GM19351 (cell line): Measurements from ENCODE around the gene AVPR2.

Experiments used
- ATAC-seq: cut with Tn5 transposase; IDR thresholded peaks from one replicate; pipeline ENCODE4 v1.9.1; 2021; ENCODE audit warnings: mild to moderate bottlenecking, moderate library complexity; ENCODE audit not compliant: unreplicated experiment

AVPR2 gene

DNA sequence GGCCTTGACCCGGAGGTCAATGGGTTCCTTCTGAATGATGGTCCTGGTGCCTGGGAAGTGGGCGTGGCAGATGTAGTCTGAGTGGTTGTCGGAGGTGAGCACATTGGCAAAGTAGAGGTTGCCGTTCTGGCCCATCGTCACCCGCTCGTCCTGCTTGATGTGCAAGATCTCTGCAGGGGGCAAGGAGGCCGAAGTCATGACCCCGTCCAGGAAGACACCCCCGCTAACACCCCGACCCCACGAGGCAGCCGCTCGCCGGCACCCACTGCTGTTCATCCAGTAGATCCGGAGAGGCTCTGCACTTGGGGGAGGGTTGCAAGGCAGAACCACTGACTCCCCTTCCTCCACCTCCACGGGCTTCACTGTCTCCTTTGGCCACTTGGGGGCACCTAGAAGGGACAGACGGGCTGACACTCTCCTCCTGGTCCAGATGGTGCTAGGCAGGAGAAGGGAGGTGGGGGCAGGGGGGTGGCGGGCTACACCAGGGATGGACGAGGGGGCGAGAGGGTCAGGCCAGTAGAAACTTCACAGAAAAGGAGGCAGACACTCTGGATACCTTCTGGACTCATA lies 33.6 kb upstream of the AVPR2 start:
- no peak for ATAC-seq

DNA sequence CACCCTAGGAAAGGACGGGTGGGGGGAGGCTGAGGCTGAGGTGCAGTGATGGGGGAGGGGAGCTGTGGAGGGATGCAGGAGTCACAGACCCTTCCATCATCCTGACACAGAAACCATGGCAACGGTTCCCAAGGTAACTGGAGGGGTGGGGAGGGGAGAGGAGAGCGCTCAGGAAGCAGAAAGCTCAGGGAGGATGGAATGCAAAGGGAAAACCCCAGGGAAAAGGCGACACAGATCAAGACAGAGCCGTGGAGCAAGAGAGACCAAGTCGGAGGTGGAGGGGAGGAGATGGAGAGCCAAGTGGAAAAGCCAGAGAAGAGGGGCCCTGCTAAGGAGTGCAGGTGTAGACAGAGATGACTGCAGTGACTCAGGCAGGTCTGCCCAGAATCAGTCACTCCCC lies 33.0 kb upstream of the AVPR2 start:
- no peak for ATAC-seq

DNA sequence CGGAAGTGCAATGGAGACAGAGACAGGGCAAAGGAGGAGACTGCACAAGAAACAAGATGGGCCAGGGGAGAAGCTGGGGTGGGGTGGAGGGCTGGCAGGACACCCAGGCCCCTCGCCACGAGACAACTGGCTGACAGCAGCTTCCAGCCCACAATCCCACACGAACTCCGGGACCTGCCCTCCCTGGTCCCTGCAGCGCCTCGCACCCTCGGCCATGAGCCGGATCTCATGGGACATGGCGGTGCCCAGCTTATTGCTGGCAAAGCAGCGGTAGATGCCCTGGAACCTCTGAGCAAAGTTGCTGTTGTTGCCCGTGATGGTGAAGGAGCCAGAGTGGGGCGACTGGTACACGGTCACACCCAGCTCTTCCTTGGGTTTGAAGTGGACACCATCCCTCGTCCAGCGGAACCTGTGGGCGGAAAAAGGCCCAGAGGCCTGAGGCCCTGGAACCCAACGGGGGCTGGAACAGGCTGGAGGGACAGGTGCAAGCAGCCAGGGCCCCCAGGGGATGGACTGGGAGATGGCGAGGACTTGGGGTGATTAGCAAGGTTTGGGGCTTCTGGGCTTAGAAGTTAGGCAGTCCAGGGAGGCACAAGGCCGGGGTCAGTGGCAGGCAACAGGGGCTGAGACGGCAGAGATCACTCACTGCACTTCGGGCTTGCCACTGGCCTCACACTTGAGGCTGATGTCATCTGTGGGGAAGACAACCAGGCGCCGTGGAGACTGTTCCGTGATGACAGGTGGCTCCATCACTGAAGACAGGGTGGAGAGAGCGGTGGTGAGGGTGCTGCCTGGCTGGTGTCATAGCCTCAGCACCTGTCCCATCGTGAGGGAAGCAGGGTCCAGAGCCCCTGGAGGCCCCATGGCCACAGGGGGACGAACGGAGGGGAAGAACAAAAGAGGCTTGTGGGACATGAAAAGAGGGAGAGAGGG lies 32.3 kb upstream of the AVPR2 start:
- ATAC-seq: no peak

DNA sequence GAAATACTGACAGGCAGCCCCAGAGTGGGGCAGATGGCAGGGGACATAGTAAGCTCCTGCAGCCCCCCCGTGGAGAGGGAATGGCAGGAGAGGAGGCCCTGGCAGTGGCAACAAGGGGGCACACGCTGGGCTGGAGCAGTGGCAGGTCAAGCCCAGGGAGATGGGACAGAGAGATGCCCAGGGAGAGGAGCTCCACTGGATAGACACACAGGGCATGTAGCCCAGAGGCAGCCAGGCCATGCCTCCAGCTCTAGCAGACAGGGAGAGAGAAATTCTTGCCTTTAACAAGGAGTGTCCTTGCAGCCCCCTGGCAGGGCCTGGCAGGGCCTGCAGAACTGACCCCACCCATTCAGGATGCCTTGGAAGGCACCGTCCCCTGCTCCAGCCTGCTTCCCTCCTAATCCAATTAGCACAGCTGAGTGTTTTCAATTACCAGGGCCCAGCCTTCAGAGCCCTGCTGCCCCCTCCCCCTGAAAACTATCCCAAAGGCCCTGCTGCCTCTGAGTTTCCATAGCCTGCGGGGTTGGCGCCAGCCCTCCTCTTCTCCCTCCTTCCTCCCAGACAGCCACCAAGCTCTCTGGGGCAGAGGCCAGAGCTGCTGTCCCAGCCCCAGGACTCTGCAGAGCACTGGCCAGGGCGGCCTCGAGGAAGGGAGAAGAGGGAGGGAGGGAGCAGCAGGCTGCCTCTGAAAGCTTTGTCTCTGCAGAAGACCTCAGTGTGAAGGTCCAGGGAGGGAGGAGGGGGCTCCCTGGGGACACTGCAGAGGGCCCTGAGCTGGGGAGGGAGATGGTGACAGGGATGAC lies 31.0 kb upstream of the AVPR2 start:
- no peak for ATAC-seq

DNA sequence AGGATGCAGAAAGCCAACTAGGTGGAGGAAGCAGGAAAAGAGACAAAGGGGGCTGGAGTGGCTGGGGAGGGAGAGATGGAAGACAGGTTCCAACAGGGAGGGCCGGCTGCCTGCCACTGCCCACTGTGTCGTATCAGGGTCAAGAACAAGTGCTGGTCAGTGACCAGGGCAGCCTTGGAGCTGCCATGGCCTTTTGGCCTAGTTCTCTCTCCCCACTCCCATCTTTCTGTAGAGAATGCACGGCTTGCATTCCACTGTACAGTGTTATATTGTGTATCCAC lies 30.4 kb upstream of the AVPR2 start:
- ATAC-seq: no peak

- no peak for ATAC-seq
These were observed 29.9 kb upstream of the AVPR2 start for GRCh38 chrX:153874366-153875125.

- no peak for ATAC-seq
These were observed 28.9 kb upstream of the AVPR2 start for GRCh38 chrX:153875391-153876111.

DNA sequence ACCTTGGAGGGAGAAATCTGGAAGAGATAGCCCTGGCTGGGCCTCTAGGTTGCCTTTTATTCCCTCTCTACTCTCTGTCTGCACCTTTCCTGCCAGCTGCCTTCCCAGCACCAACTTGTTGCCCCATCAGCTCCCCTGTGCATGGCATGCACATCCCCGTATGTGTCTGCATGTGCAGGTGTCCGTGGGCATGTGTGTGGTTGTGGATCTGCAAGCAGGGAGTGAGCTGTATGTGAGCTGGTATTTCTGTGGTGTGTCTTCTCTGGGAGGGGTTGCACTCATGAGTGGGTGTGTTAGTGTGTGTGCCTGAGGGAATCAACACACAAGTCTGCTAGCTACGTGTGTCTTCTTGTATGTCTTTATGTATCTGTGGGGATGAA lies 28.4 kb upstream of the AVPR2 start:
- ATAC-seq: no peak

DNA sequence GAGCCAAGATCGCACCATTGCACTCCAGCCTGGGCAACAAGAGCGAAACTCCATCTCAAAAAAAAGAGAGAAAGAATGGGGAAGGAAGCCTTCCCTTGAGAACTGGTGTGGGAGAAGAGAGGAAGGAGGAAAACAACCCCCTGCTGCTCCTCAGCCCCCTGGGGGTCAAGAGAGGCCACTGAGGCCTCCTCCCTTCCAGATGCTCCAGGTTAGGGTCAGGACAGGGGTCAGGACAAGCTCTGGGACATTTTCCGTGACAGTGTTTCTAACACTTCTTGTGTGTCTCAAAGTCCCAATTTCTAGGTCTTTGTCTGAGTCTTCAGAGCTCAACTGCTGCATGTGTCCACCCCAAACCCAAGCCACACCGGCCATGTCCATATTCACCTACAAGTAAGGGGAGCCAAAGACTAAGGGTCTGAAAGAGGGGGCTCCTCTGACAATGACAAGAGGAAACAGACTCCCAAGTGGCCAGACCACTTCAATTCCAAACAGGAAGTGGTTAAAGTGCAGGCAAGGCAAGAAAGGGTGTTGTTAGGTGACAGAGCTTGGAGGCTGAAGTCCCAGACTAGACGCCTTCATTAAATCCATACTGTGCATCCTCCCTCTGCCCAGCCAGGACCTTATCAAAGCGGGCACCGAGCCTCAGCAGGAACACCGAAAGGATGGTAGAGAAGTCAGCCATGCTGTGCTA lies 26.8 kb upstream of the AVPR2 start:
- no peak for ATAC-seq

DNA sequence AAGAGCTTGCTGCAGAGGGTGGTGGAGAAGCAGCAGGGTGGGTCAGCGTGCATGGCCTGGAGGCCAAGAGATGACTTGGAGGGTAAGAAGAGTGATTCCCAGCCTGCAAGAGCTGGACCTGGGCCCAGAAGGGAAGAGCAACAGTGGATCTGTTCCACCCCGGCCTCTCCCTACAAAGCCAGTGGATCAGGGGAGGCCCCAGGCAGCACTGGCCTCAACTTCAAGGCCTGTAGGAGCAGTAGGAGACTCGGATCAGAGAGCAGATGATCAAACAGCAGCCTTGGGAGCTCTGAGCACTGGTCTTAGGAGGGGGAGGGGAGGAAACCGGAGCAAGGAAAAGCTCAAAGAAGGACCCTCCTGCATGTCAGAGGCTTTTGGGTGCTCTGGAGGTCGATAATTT lies 26.1 kb upstream of the AVPR2 start:
- ATAC-seq: no peak

- no peak for ATAC-seq
These were observed 25.4 kb upstream of the AVPR2 start for GRCh38 chrX:153878969-153879653.

DNA sequence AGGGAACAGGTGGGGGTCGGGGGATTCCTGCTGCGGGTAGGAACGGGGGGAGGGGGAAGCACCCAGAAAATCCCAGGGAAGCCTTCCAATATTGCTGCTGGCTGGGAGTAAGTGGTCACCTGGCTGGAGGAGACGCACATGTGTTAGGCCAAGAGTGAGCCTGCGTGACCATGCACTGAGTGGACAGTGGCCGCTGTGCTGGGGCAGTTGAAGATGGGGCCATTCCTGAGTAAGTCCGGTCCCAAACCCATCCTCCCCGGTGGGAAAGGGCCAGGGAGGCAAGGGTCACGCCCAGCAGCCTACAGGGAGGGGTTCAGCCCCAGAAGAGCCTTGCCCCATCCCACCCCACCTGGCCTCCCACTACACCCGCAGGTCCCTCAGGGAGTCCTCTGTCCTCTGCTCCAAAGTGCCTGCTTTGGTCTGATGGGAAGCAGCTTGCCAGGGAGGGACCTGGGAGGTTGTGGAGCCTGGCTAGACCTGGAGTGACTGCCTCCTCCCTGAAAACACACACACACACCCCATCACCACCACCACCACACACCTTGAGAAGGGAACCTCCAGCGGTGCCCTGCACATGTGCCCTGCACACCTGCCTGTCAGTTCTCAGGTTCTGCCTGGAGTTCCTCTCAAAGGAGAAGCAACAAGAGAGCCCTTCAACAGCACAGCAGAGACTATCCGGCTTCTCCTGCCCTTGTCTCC lies 24.6 kb upstream of the AVPR2 start:
- no peak for ATAC-seq

- no peak for ATAC-seq
These were observed 24.0 kb upstream of the AVPR2 start for GRCh38 chrX:153880440-153880815.

DNA sequence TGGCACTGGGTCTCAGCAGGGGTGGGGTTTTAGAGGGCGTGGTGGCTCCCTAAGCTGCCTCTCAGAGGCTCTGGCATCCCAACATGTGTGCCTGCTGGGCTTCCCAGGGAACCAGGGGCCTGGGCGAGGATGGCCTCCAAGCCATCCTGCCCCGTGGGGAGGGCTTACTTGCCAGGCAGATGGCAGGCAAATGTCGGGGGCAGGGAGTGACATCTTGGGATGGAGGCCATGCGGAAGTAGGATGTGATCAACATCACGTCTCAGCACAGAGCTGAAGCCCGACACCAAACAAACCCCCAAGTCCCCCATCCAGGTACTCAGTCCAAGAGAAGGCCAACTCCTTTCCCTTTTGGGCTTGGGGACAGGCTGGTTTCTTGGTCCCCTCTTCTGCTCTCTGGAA lies 23.2 kb upstream of the AVPR2 start:
- no peak for ATAC-seq

DNA sequence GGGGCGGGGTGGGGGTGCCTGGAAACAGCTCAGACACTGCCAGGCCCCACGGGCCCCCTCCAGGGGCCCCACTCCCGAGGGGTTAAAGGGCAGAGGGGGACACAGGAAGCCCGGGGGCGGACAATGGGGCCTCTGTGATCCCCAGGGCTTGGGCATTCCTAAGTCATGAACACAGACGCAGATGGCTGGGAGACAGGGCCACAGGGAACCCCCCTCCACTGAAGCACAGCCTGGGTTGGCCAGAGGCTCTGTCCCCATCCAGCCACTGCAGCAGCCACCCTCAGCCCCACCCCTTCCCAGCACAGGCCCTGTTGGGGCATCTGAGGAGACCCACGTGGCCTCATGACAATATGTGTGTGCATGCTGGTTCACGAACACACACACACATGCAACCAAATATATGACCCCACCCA lies 22.4 kb upstream of the AVPR2 start:
- ATAC-seq: no peak

- ATAC-seq: no peak
These were observed 21.9 kb upstream of the AVPR2 start for GRCh38 chrX:153882557-153882956.

DNA sequence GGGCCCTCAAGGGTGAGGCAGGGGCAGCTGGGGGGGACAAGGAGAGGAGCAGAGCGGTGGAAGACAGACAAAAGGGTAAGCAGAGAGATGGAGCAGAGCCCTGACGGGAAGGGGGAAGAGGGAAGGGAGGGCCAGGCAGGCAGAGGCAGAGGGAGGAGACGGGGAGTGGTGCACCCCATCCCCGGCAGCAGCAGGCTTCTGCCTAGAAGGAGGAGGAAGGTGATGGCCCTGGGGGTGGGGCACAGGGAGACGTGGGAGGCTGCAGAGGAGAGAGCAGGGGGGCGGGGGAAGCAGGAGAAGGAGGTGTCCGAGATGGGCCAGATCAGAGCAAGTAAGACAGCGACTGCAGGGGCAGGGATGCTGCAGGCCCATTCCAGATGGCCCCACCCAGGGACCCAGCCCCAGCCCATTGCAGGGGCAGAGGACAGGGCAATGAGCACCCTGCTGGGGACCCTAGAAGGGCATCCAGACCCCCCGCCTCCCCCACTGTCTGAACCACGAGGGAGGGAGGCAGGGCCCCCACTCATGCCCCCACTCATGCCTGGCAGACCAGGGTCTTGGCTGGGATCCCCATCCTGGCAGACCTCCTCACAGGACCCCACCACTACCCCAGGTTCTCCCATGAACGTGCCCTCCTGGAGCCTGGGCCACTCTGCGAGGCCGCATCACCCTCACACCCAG lies 21.2 kb upstream of the AVPR2 start:
- no peak for ATAC-seq

DNA sequence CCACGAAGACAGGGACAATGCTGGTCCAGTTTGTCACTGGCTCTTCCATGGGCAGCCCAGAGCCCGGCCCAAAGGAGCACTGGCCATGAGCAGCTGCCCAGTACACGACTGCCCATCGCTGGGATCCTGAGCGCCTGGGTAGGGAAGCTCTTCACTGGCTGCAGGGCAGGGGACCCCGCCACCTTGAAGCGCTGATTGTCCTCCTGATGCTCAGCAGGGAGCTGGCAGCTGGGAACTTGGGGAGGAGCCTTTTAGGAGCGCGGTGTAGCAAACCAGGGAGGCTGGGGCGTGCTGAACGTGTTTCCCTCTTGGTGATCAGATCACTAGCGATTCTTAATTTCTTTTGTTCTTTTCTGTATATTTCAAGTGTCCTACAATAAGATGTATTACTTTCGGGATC lies 20.3 kb upstream of the AVPR2 start:
- ATAC-seq: no peak
